Skin of body (tissue), 2 donors: ENCODE data around the gene OTOP3. TPM values are rescaled to one million over a fixed set of nuclear protein-coding genes. Genes with fewer than 3 reads are reported as not detected.
"Not testable (repeated sequence)": the region's sequence is repeated elsewhere in the genome, so short reads cannot be mapped to it uniquely, and the experiment has no call there.

ENCODE experiments used
- DNase-seq: peaks from one replicate; lab custom pipeline; 2025; lab: John Stamatoyannopoulos, UW
- total RNA-seq: library from RNA; depleted of rRNA; stranded (reverse); fragments of >200 nt; gene quantifications from one replicate; pipeline ENCODE4 v1.2.3, GENCODE V29; 2014

The OTOP3 gene
- total RNA-seq = not detected

- DNase-seq = no peak
Observed at GRCh38 chr17:74935585-74936469, at the start of gene OTOP3. Gene OTOP3, plus strand, starts transcription at chr17:74935898. Its CDS starts 24 bp downstream, at chr17:74935922.

GRCh38 chr17:74888469-74888868 lies 47.2 kb upstream of the OTOP3 start:
- no peak for DNase-seq

GRCh38 chr17:74890554-74890953 lies 45.1 kb upstream of the OTOP3 start:
- DNase-seq = no peak

GRCh38 chr17:74892013-74892841 lies 43.5 kb upstream of the OTOP3 start:
- no peak for DNase-seq

GRCh38 chr17:74892974-74893911 lies 42.5 kb upstream of the OTOP3 start, which contains the start of gene FADS6:
Gene FADS6, minus strand, starts transcription at chr17:74893633. Its CDS starts 38 bp downstream, at chr17:74893595.
- DNase-seq = no peak

GRCh38 chr17:74893936-74894671 lies 41.6 kb upstream of the OTOP3 start:
- DNase-seq = no peak

- DNase-seq = no peak
Observed at GRCh38 chr17:74898376-74898946, 37.2 kb upstream of the OTOP3 start.

- no peak for DNase-seq
Observed at GRCh38 chr17:74900208-74900607, 35.5 kb upstream of the OTOP3 start.

GRCh38 chr17:74901353-74902135 lies 34.2 kb upstream of the OTOP3 start:
- DNase-seq = no peak

GRCh38 chr17:74903034-74903433 lies 32.7 kb upstream of the OTOP3 start:
- DNase-seq = no peak

GRCh38 chr17:74903671-74904070 lies 32.0 kb upstream of the OTOP3 start:
- no peak for DNase-seq

GRCh38 chr17:74904687-74905409 lies 30.9 kb upstream of the OTOP3 start:
- no peak for DNase-seq

- DNase-seq = not testable (repeated sequence)
Observed at GRCh38 chr17:74906214-74906793, 29.4 kb upstream of the OTOP3 start.

- DNase-seq = no peak
Observed at GRCh38 chr17:74907012-74907411, 28.7 kb upstream of the OTOP3 start.

GRCh38 chr17:74909097-74909496 lies 26.6 kb upstream of the OTOP3 start:
- DNase-seq = not testable (repeated sequence)

- DNase-seq = not testable (repeated sequence)
Observed at GRCh38 chr17:74911423-74911822, 24.3 kb upstream of the OTOP3 start.

GRCh38 chr17:74916136-74916850 lies 19.4 kb upstream of the OTOP3 start:
- no peak for DNase-seq

GRCh38 chr17:74916851-74917199 lies 18.9 kb upstream of the OTOP3 start:
- DNase-seq = no peak
